ENCODE measurements around the gene INAVA. TPM values are rescaled to one million over a fixed set of nuclear protein-coding genes. Genes with fewer than 3 reads are reported as not detected.

Gene INAVA
- total RNA-seq, 2 donors from 2014 or later: not detected

- peak; percentile 34 for DNase-seq (ENCODE audit: low spot score)
- no peaks in the 10 kb centered on the region for H3K36me3 ChIP-seq
- H3K27ac ChIP-seq: no peak overlapping the region
- H3K9me3 ChIP-seq: no peaks in the 10 kb centered on the region
- H3K27me3 ChIP-seq: peaks cover 12 to 24% of the 10 kb centered on the region in 2 donors
- TF ChIP-seq CTCF (IDR thresholded peaks at IDR 0.05): no peak
- peak overlapping the region in 1 of 2 donors; percentile 42 for H3K4me3 ChIP-seq
- H3K4me1 ChIP-seq: peaks cover 0 to 13% of the 10 kb centered on the region in 2 donors
Measured at GRCh38 chr1:200873116-200873670, 21.5 kb upstream of the INAVA start.

DNA sequence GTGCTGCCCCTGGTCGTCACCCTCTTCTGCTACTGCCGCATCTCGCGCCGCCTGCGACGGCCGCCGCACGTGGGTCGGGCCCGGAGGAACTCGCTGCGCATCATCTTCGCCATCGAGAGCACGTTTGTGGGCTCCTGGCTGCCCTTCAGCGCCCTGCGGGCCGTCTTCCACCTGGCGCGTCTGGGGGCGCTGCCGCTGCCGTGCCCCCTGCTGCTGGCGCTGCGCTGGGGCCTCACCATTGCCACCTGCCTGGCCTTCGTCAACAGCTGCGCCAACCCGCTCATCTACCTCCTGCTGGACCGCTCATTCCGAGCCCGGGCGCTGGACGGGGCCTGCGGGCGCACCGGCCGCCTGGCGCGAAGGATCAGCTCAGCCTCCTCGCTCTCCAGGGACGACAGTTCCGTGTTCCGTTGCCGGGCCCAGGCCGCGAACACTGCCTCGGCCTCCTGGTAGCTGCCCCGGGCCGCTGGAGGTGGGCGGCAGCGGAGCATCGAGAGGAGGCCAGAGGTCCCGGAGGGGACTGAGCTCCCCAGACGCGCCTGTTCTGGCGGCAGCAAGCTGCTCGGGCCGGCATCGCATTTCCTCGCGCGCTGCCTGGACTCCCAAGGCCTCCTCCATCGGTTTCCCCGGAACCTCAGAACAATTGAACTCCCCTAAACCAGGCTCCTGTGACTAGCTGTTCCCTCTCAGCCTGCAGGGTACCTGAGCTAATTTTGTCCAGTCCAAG is 20.9 kb upstream of the INAVA start:
- peak; percentile 30 for DNase-seq (ENCODE audit: low spot score)

DNA sequence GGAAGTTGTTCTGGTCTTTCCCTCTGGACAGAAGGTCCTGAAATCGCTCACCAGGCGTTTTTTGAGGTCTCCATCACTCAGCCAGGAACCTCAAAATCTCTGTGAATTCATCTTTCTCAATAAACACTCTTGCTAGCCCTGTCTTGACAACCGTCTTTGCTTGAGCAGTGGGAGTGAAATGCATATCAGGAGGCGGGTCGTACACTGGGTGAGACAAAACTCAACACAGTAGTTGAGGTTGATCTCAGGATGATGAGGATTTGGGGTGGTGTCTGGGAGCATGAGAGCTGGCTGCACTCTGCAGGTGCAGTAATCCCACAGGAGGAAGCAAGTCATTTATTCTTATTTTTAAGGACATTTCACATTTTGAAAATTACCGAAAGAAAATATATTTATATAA is 20.0 kb upstream of the INAVA start:
- no peak overlapping the region for H3K4me3 ChIP-seq
- no peak overlapping the region for H3K27ac ChIP-seq
- no peaks in the 10 kb centered on the region for H3K36me3 ChIP-seq
- H3K9me3 ChIP-seq: no peaks in the 10 kb centered on the region
- peaks cover 0 to 13% of the 10 kb centered on the region in 2 donors for H3K4me1 ChIP-seq
- H3K27me3 ChIP-seq: peaks cover 12 to 24% of the 10 kb centered on the region in 2 donors
- DNase-seq (ENCODE audit: low spot score): peak; percentile 32
- TF ChIP-seq CTCF (IDR thresholded peaks at IDR 0.05): no peak

More for the DNA sequence above, 20.9 kb upstream of the INAVA start:
- Histone ChIP-seq H3K36me3 (no peaks in the 10 kb centered on the region), H3K4me1 (peaks cover 0 to 13% of the 10 kb centered on the region in 2 donors), H3K27ac (no peak overlapping the region), H3K27me3 (peaks cover 12 to 24% of the 10 kb centered on the region in 2 donors), H3K4me3 (peak overlapping the region in 1 of 2 donors; percentile 42), H3K9me3 (no peaks in the 10 kb centered on the region)
- TF ChIP-seq CTCF (IDR thresholded peaks at IDR 0.05): no peak

- Histone ChIP-seq H3K9me3 (no peaks in the 10 kb centered on the region), H3K4me1 (peaks cover 0 to 13% of the 10 kb centered on the region in 2 donors), H3K4me3 (no peak overlapping the region), H3K27me3 (peaks cover 12 to 24% of the 10 kb centered on the region in 2 donors), H3K36me3 (no peaks in the 10 kb centered on the region), H3K27ac (no peak overlapping the region)
- TF ChIP-seq CTCF (IDR thresholded peaks at IDR 0.05): no peak
- DNase-seq (ENCODE audit: low spot score): peak; percentile 54
Measured at GRCh38 chr1:200875416-200875815, 19.3 kb upstream of the INAVA start.

DNA sequence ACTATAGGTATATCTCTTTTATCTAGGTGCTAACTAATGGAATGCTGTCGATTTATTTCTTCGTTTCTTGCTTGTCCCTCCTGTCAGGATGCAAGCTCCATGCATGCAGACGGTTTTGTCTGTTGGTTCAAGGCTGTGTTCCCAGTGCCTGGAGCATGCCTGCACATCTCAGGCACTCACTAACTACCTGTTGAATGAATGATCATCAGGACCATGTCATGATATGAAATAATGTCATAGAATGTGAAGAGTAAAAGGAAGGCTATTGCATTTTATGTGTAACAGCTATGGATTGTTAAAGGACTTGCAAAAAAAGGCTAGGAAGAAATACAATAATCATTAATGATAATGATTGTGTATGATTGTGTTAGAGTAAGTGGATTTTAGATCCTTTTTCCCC is 17.7 kb upstream of the INAVA start:
- peaks cover 0 to 13% of the 10 kb centered on the region in 2 donors for H3K4me1 ChIP-seq
- H3K27ac ChIP-seq: no peak overlapping the region
- no peaks in the 10 kb centered on the region for H3K9me3 ChIP-seq
- H3K36me3 ChIP-seq: no peaks in the 10 kb centered on the region
- H3K27me3 ChIP-seq: peaks cover 12 to 22% of the 10 kb centered on the region in 2 donors
- DNase-seq (ENCODE audit: low spot score): no peak
- no peak overlapping the region for H3K4me3 ChIP-seq
- TF ChIP-seq CTCF (IDR thresholded peaks at IDR 0.05): no peak

Measured in right atrium auricular region (tissue), 2 donors.